Prostate gland (tissue), 2 donors: Measurements from ENCODE around the gene FHL2.

Experiments used
- CTCF ChIP-seq, 4 experiments: fragments of 200-600 bp in 2 of 4; fragments of 450-650 bp in 2 of 4; sonication (generic) in 2 of 4; IDR thresholded peaks; 1 replicate in 3 of 4; 2 replicates in 1 of 4; pipeline ENCODE4 v1.5.1; 2016 to 2019; ENCODE audit warnings: antibody characterized with exemption in 4 of 4, mild to moderate bottlenecking in 2 of 4, moderate library complexity in 2 of 4
- POLR2A ChIP-seq: fragments of 450-650 bp; IDR thresholded peaks from one replicate; pipeline ENCODE4 v1.6.1; 2016; ENCODE audit warnings: antibody characterized with exemption, mild to moderate bottlenecking
- POLR2AphosphoS5 ChIP-seq: sonication (generic); formaldehyde crosslinking; IDR thresholded peaks from one replicate; pipeline ENCODE4 v1.6.1; 2017; ENCODE audit warnings: antibody characterized with exemption

GRCh38 chr2:105428387-105429018 lies 29.7 kb upstream of the FHL2 start:
- no peak for TF ChIP-seq CTCF (IDR thresholded peaks at IDR 0.05)
- TF ChIP-seq POLR2AphosphoS5: peak; percentile 43
- TF ChIP-seq POLR2A: no peak
